ENCODE data around the gene SYNDIG1L.

Gene SYNDIG1L

DNA sequence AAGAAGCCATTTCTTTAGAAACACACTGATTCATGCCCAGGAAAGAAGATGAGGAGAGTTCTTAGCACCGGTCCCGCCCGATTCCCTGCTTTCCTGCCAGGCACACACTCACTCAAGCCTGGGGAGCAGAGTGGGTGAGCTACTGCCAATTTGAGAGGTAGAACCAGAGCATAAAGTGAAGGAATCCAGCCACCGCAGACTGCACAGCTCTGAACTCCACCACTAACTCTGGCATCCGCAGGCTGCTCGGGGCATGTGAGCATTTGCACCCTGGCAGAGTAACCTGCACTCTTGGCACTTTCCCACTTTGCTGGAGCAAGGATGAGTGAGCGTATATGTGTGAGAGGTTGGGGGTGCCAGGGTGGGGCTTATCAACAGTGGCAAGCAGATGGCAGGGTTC, 4.0 kb upstream of the SYNDIG1L start:
- no peak for DNase-seq (ENCODE audit: low read depth in 3 of 3)

DNA sequence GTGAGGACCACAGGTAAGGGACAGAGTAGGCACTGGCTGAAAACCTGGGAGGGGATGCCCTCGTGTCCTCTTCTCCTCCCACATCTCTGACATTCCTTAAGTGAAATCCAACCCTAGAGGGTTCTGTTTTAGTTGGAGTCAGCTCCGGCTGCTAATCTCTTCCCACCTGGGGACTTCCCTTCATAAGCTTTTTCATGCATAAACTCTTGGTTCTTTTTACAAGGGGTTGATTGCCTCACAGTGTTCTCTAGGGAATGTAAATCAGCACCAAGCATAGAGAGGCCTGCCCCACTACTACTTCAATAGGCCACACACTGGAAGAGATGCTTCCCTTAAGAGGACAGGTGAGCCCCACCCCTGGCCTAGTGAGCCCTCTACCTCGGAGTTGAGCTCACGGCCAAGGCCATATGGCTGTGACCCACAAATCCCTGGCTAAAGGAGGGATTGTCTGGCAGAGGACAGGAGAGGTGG, 3.2 kb upstream of the SYNDIG1L start:
- DNase-seq (ENCODE audit: low read depth in 3 of 3), result no peak

DNA sequence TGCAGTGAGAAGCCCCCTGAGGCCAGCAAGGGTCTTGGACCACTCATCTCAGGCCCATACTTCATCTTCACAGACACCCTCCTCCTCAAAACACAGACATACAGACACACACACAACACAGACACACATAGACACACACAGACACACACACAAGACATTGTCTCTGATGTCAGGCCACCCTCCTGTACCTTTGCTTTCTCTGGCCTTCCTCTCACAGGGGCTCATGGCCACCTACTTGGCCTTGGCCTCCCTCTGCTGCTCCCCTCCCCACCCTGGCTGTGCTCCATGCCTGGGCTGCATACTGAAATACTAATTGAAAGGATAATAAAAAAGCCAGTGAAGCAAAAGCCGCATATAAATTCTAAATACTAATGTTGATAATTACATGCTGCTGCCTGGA, 1.6 kb upstream of the SYNDIG1L start:
- no peak for DNase-seq (ENCODE audit: low read depth in 3 of 3)

DNA sequence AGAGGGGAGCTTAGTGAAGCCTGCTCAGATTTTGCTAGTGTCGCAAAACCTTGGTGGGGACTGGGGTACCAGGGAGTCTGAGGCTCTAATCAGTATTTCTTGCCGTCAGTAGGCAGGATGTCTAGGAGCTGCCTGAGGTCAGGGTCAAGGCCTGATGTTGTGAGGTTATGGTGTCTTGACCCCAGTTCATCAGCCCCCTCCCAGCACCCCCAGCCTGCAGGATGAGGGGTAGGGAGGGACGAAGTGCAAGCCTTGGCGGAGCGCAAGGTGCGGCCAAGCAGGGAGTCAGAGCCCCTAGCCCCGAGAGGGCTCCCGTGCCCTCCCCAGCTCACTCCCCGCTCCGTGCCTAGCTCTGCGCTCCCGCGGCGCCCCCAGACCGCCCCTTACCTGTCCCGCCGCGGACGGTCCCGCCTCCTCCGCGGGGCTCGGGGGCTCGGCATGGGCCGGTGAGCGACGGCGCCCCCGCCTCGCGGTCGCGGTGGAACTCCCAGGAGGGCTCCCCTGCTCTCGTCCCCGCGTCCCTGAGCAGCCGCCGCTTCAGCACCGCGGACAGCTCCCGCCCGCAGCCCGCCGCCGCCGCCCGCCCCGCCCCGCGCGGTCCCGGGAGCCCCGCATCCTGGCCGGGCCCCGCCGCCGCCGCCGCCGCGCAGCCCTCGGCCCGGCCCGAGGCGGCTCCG, 347 bp downstream of the SYNDIG1L start:
- DNase-seq (ENCODE audit: low read depth in 3 of 3), result peak in 1 of 3 experiments; percentile 22

DNA sequence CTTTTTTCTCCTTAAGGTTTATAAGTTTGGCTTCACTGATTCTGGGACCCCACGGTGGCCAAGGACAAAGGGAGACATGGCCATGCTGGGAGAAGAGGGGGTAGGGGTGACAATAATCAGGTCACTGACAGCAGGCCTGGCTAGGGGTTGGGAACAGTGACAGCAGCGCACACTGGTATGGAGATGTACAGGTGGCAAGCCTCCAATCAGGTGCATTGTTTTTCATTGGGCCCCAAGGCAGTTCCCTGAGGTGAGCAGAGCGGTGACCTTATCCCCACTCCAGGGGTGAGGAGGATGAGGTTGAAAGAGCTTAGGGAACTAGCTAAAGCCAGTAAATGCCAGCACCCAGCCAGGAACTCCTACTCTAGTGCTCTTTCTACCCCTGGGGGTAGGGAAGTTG, 1.4 kb downstream of the SYNDIG1L start:
- no peak for DNase-seq (ENCODE audit: low read depth in 3 of 3)

DNA sequence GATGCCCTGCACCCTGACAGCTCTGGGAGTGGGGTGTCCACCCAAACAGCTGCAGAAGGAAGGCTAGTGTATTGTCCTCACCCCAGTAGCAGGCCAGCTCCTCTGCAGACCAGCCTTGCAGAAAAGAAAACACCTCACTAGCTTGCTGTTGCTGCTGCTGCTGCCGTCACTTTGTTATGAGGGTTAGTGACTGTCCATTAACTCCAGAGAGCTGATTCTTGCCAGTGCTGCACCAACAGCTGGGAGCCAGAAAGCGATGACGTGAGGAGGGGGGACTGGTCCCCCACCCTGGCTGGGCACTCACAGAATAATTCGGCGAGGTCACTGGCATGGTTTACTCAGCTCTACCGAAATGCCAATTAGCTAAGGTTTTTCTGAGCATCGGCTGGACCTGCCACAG, 2.8 kb downstream of the SYNDIG1L start:
- DNase-seq (ENCODE audit: low read depth in 3 of 3), result no peak

DNA sequence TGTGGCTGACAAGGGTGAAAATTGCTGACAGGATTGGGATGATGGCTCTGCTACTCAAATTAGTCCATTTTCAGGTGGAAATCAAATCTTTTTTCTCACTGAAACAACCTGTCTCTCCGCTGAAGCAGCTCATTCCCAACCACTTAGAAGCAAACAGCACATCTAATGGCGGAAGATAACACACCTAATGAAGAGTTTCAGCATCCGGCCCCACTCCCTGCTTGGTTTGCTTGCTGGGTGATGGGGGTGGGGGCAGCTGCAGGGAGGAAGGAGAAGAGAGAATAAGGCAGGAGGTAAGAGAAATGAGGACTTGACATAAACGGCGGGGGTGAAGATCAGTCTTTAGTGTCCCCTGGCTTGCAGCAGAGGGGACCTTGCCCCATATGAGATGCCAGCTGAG, 4.0 kb downstream of the SYNDIG1L start:
- no peak for DNase-seq (ENCODE audit: low read depth in 3 of 3)

DNA sequence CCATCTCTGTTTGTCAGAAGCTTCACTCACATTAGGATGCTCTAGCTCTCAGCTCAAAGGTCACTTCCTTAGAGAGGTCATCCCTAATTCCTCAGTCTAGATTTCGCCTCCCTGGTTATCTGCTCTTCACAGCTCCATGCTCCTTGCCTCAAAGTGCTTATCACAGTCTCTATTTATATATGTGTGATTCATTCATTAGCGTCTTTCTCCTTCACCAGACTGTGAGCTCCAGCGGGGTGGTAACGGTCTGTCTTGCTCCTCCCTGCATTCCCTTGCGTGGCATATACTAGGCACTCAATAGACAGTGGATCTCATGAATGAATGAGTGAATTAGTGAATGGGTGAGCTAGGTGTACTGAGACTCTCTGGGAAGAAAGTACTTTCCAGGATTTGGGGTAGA, 6.9 kb downstream of the SYNDIG1L start:
- DNase-seq (ENCODE audit: low read depth in 3 of 3), result no peak

DNA sequence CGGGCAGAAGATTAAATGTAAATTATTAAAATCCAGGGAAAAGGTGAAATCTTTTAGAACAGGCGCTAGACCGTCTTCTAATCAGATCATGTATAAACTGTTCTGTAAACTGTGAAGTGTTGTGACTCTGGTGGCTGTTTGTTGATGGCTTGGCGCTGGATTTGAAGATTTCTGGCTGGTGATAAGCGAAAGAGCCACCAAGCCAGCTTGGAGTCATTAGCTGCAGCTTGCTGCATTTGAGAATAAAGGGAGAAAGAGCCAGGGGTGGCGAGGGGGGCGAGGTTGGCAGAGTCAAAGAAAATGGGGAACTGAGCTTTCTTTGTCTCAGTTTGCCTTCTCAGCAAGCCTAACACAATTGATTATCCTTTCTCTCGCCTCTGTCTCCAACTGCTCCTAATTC, 8.0 kb downstream of the SYNDIG1L start:
- no peak for DNase-seq (ENCODE audit: low read depth in 3 of 3)

DNA sequence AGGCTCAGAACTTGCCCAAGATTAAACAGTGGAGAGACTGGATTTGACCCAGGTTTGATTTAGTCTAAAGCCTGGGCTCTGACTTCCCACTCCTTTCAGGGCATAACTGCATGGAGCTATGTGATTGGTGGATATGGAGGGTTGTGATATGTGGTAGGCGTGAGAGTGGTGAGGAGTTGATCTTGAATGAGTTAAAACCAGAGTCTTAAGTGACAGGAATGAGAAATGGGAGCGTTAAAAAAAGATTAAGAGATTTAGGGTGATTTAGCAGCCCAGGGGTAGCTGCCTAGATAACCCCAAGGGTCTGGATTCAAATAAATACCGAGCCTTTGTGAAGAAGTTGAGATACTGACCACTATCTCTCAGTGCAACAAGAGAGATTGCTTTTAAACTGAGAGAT, 8.4 kb downstream of the SYNDIG1L start:
- DNase-seq (ENCODE audit: low read depth in 3 of 3), result no peak

DNA sequence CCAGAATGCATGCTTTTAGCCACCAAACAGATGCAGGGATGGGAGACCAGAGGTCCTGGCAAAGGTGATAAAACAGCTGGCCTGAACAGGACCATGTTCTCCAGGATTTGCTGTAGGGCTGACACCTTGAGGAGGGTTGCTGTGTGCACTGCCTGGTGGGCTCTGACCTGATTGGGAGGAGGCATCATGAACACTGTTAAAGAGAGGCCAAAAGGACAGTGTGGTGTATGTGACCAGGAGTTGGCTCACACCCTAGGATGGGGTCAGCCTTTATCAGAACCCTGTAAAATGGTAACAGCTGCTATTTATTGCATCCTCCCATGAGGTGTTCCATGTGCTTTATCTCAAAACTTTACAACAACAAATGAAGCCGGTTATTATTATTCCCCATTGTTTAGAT, 8.8 kb downstream of the SYNDIG1L start:
- no peak for DNase-seq (ENCODE audit: low read depth in 3 of 3)

DNA sequence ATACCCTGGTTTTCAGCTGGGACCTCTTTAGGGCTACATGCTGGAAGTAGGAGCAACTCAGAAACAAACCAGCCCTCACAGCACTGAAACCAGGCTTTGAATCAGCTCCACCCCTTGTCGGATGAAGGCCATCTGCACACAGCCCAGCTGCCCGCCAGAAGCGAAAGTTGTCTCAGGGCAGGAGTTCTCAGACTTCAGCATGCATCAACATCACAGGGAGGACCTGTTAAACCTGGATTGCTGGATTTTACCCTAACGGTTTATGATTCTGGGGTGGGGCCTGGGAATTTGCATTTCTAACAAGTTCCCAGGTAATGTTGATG, 10.9 kb downstream of the SYNDIG1L start:
- DNase-seq (ENCODE audit: low read depth in 3 of 3), result no peak

DNA sequence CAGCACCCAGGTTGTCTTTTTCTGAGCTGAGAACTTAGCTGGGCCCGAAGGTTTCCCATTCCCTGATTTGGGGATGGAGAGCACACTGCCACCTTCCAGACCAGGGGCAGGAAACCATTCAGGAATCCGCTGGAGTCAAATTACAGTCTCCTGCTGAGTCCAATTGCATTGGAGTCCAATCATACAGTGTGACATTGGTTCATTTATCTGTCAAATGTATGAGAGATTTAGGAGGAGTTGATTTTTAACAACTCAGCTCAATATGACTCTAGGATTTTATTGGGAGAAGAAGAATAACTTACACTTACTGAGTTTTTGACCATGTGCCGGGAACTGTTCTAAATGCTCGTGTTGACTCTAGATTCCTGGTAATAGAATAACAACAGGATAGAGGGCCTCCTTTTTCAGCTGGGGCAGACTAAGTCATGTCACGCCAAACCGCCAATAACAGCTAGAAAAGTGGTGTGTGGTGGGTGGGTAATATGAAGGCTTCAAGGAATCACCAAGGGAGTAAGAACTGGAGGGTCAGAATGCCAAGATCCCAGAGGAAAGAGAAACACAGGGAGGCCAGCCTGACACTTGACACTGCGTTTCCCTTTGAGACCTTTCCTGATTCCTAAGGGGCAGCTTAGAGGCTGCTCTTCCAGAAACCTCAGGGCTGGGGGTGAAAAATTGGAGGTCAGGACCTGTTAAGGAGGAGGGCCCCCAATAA, 11.5 kb downstream of the SYNDIG1L start:
- DNase-seq (ENCODE audit: low read depth in 3 of 3), result no peak

DNA sequence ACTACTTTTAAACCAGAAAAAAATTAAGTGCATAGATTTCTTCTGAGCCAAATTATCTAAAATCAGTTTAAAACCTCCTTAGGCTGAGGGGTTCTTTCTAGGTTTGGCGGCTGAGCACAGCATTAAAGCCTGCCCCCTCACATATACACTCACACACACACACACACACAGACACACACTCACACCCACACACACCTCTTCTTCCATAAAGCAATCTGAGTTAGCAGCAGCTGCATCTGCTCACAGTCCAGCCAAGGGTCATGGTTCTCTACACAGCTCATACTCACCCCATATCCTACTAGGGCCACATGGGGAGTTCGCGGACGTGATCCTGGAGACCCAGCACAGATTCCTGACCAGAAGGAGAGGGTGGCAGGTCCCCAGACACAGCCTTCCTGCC, 12.4 kb downstream of the SYNDIG1L start:
- no peak for DNase-seq (ENCODE audit: low read depth in 3 of 3)

DNA sequence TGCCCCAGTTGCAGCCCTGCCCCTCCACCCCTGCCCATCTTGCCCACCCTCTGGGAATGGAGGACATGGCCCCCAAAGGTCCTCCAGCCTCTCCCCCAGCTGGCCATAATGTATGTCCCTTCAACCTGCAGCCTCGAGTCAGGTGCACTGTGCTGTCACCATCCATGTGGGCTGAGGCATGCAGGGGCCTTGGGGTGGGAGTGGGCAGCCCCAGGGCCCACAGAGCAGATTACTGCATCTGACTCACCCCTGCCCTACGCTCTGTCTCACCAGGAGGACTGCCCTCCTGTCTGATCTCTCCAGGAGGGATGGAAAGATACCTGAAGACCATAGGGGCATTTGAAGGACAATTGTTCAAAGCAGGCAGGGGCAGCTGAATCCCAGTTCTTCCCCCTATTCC, 13.3 kb downstream of the SYNDIG1L start:
- DNase-seq (ENCODE audit: low read depth in 3 of 3), result no peak

DNA sequence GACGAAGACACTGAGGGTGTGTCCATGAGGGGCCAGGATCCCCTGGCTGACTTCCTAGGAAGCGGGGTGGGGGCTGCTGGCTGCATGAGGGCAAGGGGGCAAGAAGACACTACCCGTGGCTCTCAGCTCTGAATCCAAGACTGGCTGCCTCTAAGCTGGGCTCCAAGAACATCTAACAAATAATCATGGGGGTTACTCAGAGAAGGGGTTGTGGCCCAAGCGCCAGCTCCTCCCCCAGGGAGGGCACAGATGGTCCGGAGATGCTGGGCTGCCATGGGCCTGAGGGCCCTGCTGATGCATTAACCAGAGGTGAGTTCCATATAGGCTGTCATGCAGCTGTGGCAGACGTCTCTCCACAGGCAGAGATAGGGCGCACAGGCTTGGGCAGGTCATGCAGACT, 14.3 kb downstream of the SYNDIG1L start:
- DNase-seq (ENCODE audit: low read depth in 3 of 3), result no peak

DNA sequence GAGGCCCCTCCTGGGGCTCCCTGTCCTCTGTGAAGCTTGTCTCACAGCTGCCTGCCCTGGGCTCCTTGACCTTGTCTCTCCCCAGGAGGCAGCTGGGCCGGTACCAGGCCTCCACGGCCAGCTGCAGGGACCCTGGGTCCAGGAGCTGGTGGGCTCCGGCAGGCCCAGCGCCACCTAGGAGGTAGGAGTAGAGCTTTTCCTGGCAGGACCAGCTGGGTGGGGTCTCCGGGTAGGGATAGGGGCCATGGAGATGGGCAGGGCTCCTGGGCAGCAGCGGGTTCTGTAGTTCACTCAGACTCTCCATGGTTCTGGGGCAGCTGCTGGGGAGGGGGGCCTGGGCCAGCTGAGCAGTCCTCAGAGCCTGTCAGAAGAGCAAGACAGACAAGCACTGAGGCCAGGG, 16.6 kb downstream of the SYNDIG1L start:
- no peak for DNase-seq (ENCODE audit: low read depth in 3 of 3)

DNA sequence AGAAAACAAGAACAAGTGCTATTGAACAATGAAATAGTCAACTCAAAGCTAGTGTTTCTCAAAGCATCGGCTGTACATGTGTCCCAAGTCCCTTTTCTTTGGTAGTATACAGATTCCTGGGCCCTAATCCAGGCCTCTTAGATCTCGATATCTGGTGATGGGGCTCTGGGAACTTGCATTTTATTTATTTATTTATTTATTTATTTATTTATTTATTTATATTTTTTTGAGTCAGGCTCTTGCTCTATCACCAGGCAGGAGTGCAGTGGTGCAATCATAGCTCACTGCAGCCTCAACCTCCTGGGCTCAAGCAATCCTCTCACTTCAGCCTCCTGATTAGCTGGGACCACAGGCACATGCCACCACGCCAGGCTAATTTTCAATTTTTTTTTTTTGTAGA, 17.1 kb downstream of the SYNDIG1L start:
- no peak for DNase-seq (ENCODE audit: low read depth in 3 of 3)

DNA sequence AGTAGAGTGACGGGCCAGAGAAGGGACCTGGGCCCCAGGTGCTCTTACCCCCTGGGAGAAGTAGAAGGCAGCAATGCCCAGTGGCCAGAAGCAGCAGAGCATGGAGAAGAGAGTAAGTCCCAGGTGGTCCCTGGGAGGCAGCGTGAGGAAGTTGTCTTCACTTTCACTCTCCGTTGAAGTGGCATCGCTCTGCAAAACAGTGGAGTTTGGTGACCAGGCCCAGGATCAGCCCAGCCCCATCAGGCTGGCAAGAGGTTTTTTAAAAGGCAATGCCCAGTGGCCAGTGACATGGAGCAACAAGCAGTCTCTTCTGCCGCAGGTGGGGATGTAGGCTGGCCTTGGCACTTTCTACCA, 18.2 kb downstream of the SYNDIG1L start:
- DNase-seq (ENCODE audit: low read depth in 3 of 3), result no peak

DNA sequence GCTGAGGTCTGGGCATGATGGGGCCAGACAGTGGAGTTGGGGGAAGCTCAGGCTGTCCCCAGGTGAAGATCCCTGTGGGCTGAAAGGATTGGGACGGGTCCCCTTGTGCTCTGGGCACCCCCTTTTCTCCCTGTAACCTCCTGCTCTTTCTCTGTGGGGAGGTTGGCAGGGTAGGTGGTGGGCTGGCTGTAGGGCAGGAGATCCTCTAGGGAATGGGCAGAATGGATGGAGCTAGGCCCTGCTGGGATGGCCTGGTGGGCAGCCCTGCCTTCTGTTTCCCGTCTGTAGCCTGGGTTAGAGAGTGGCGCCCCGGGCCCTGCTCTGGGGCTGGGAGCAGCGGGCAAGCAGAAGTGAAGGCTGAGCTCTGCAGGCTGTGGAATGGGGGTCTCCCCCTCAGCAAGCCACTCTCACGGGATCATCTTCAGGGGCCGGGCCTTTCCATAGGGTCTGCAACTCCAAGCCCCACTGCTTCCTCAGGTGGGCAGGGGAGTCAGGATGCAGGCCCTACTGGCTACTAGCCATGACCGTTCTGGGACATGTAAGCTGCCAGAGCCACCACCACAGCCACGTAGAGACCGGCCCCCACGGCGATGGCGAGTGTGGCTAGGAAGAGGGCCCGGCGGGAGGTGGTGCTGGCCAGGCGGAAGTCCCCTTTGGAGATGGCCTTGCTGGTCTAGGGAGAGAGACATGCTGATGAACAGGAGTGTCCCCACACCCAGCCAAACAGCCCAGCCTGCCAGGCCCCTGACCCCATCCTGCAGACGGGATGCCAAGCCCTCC, 18.8 kb downstream of the SYNDIG1L start:
- no peak for DNase-seq (ENCODE audit: low read depth in 3 of 3)

DNA sequence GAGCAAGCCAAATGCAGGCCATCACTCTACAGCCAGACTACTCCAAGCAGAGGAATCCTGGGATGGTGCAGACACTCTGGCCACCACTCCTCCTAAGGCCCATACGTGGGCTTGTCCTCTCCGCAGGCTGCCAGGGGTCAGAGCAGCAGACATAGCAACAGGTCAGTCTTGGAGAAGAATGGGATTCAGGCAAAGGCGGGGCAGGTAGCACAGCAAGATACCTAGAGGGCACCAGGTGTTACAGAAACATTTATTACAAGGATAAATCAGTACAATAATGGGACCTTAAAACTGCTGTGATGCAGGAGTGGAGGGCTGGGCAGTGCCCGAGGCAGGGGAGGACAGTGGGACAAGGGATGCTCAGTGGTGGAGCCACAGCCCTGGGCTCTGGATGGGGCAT, 20.3 kb downstream of the SYNDIG1L start:
- no peak for DNase-seq (ENCODE audit: low read depth in 3 of 3)

DNA sequence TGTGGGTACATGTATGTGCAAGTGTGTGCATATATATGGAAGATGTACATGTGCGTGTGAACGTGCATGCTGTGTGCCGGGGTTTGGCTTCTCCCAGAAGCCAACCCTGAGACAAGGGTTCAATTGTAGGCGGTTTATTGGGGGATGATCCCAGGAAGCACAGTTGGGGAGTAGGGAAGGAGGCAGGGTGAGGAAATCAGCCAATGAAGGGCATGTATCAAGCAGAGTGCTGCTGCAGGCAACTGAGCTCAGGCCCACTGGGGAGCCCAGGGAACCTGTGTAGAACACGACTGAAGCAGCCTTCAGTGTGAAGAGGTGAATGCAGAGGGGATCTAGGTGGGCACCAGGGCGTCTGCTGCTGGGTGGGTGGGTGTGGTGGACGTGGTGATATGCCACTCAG, 21.6 kb downstream of the SYNDIG1L start:
- no peak for DNase-seq (ENCODE audit: low read depth in 3 of 3)

Data from stimulated activated CD4-positive, alpha-beta T cell treated with anti-CD3 and anti-CD28 coated beads, TNF-alpha, amount 100 ng/mL, for 4 hours (primary cell).